Activated naive CD4-positive, alpha-beta T cell treated with anti-CD3 and anti-CD28 coated beads, Interleukin-2, amount 10 ng/mL, durations not matched to agents 7 days and 5 days (primary cell): Measurements from ENCODE around the gene AKT2.

Source experiments
- CTCF ChIA-PET: fragments of 350-600 bp; sonication (Branson Sonifier 250); formaldehyde crosslinking; loops from one replicate; lab custom pipeline; 2021; ENCODE audit warnings: antibody characterized with exemption; lab: Charles Lee
- DNase-seq: peaks from one replicate; pipeline ENCODE4 v3.0.0-alpha.2; 2020
- H3K27ac Mint-ChIP-seq: one replicate; pipeline ENCODE4 v1.8.0; 2021; ENCODE audit warnings: mild to moderate bottlenecking, moderate library complexity, mixed read lengths
- H3K27me3 Mint-ChIP-seq: one replicate; pipeline ENCODE4 v1.8.0; 2021; ENCODE audit warnings: mild to moderate bottlenecking, mixed read lengths
- H3K36me3 Mint-ChIP-seq: one replicate; pipeline ENCODE4 v1.8.0; 2021; ENCODE audit warnings: mixed read lengths
- H3K4me1 Mint-ChIP-seq: one replicate; pipeline ENCODE4 v1.8.0; 2021; ENCODE audit warnings: mixed read lengths
- H3K4me3 Mint-ChIP-seq: one replicate; pipeline ENCODE4 v1.8.0; 2021; ENCODE audit warnings: mild to moderate bottlenecking, moderate library complexity, mixed read lengths
- H3K9me3 Mint-ChIP-seq: one replicate; pipeline ENCODE4 v1.8.0; 2021; ENCODE audit warnings: mixed read lengths

Gene AKT2

GRCh38 chr19:40246292-40247073, 38.7 kb downstream of the AKT2 start:
- H3K27ac Mint-ChIP-seq, result no peak overlapping the region
- no peak overlapping the region for H3K4me3 Mint-ChIP-seq
- H3K27me3 Mint-ChIP-seq, result no peaks in the 10 kb centered on the region
- no peaks in the 10 kb centered on the region for H3K4me1 Mint-ChIP-seq
- peaks cover 4% of the 10 kb centered on the region for H3K36me3 Mint-ChIP-seq
- CTCF ChIA-PET, result no interaction called here
- no peaks in the 10 kb centered on the region for H3K9me3 Mint-ChIP-seq
- DNase-seq, result no peak

- CTCF ChIA-PET, result no interaction called here
These were observed 39.5 kb downstream of the AKT2 start for GRCh38 chr19:40245506-40246128.

GRCh38 chr19:40244579-40245317, 40.4 kb downstream of the AKT2 start:
- peaks cover 5% of the 10 kb centered on the region for H3K36me3 Mint-ChIP-seq
- CTCF ChIA-PET, result no interaction called here
- no peaks in the 10 kb centered on the region for H3K9me3 Mint-ChIP-seq
- DNase-seq, result no peak
- H3K4me1 Mint-ChIP-seq, result no peaks in the 10 kb centered on the region
- H3K27me3 Mint-ChIP-seq, result no peaks in the 10 kb centered on the region
- no peak overlapping the region for H3K27ac Mint-ChIP-seq
- H3K4me3 Mint-ChIP-seq, result no peak overlapping the region

More at GRCh38 chr19:40245506-40246128, 39.5 kb downstream of the AKT2 start:
- H3K27me3 Mint-ChIP-seq, result no peaks in the 10 kb centered on the region
- no peak overlapping the region for H3K27ac Mint-ChIP-seq
- DNase-seq, result no peak
- H3K9me3 Mint-ChIP-seq, result no peaks in the 10 kb centered on the region
- H3K4me3 Mint-ChIP-seq, result no peak overlapping the region
- H3K4me1 Mint-ChIP-seq, result no peaks in the 10 kb centered on the region
- peaks cover 7% of the 10 kb centered on the region for H3K36me3 Mint-ChIP-seq

- H3K4me3 Mint-ChIP-seq, result no peak overlapping the region
- CTCF ChIA-PET, result interaction anchor here (1.6 kb wide), 1 partner anchor 62 kb away, joined by 4 read pairs; no protein-coding TSS in a partner anchor
- H3K9me3 Mint-ChIP-seq, result no peaks in the 10 kb centered on the region
- no peaks in the 10 kb centered on the region for H3K27me3 Mint-ChIP-seq
- H3K4me1 Mint-ChIP-seq, result no peaks in the 10 kb centered on the region
- DNase-seq, result no peak
- no peak overlapping the region for H3K27ac Mint-ChIP-seq
- H3K36me3 Mint-ChIP-seq, result peaks cover 10% of the 10 kb centered on the region
These were observed 42.0 kb downstream of the AKT2 start for GRCh38 chr19:40243181-40243580.

- no peak overlapping the region for H3K4me3 Mint-ChIP-seq
- H3K4me1 Mint-ChIP-seq, result no peaks in the 10 kb centered on the region
- H3K27ac Mint-ChIP-seq, result no peak overlapping the region
- H3K36me3 Mint-ChIP-seq, result peaks cover 12% of the 10 kb centered on the region
- H3K9me3 Mint-ChIP-seq, result no peaks in the 10 kb centered on the region
- H3K27me3 Mint-ChIP-seq, result no peaks in the 10 kb centered on the region
- CTCF ChIA-PET, result interaction anchor here (1.6 kb wide), 1 partner anchor 63 kb away, joined by 4 read pairs; no protein-coding TSS in a partner anchor
- DNase-seq, result no peak
These were observed 42.7 kb downstream of the AKT2 start for GRCh38 chr19:40242480-40242879.

DNA sequence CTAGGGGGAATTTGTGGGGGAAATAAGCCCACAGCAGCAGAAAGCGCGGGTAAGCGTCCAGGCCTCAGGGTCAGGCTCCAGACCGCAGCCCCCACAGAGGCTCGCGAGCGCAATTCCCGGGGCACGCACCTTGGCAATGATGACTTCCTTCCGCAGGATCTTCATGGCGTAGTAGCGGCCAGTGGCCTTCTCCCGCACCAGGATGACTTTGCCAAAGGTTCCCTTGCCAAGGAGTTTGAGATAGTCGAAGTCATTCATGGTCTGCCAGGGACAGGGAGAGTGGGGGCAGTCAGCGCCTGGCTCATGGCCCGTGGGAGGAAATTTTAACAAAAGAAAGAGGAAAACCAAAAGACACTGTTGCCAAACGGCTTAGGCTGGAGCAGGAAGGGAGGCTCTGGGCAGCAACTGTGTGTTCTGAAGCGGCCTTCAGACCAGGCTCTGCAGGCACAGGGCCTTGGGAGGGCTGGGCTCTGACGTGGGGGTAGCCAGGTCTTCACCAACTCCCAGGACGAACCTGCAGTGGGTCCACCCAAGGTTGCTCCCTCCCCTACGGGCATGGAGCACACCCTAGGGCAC, 43.2 kb downstream of the AKT2 start:
- peaks cover 15% of the 10 kb centered on the region for H3K36me3 Mint-ChIP-seq
- no peak for DNase-seq
- CTCF ChIA-PET, result no interaction called here

GRCh38 chr19:40241125-40241808, 43.9 kb downstream of the AKT2 start:
- CTCF ChIA-PET, result no interaction called here
- no peaks in the 10 kb centered on the region for H3K9me3 Mint-ChIP-seq
- no peak for DNase-seq
- no peak overlapping the region for H3K27ac Mint-ChIP-seq
- H3K4me3 Mint-ChIP-seq, result no peak overlapping the region
- no peaks in the 10 kb centered on the region for H3K27me3 Mint-ChIP-seq
- H3K36me3 Mint-ChIP-seq, result peaks cover 19% of the 10 kb centered on the region
- no peaks in the 10 kb centered on the region for H3K4me1 Mint-ChIP-seq

More for the DNA sequence above, 43.2 kb downstream of the AKT2 start:
- Mint-ChIP-seq H3K9me3 (no peaks in the 10 kb centered on the region), H3K4me3 (no peak overlapping the region), H3K4me1 (no peaks in the 10 kb centered on the region), H3K27ac (no peak overlapping the region), H3K27me3 (no peaks in the 10 kb centered on the region)

DNA sequence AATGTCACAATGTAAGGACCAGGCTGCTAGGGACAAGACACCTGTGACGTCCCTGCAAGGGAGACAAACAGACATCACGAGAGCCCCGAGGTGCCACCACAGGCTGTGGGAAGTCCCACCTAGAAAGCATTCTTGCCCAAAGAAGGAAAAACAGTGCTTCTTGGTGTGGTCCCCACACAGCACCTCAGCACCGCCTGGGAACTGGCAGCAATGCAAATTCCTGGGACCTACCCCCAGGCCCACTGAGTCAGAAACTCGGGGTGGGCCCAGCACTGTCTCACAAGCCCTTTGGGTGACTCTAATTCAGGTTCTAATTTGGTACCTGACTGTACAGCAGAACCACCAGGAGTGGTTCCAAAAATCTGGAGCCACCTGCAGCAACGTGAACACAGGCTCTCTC, 44.8 kb downstream of the AKT2 start:
- Mint-ChIP-seq H3K4me1 (no peaks in the 10 kb centered on the region), H3K27ac (no peak overlapping the region), H3K9me3 (no peaks in the 10 kb centered on the region), H3K4me3 (no peak overlapping the region), H3K36me3 (peaks cover 19% of the 10 kb centered on the region), H3K27me3 (no peaks in the 10 kb centered on the region)
- DNase-seq, result no peak
- CTCF ChIA-PET, result interaction anchor here (0.6 kb wide), 1 partner anchor 21 kb away, joined by 3 read pairs; no protein-coding TSS in a partner anchor

DNA sequence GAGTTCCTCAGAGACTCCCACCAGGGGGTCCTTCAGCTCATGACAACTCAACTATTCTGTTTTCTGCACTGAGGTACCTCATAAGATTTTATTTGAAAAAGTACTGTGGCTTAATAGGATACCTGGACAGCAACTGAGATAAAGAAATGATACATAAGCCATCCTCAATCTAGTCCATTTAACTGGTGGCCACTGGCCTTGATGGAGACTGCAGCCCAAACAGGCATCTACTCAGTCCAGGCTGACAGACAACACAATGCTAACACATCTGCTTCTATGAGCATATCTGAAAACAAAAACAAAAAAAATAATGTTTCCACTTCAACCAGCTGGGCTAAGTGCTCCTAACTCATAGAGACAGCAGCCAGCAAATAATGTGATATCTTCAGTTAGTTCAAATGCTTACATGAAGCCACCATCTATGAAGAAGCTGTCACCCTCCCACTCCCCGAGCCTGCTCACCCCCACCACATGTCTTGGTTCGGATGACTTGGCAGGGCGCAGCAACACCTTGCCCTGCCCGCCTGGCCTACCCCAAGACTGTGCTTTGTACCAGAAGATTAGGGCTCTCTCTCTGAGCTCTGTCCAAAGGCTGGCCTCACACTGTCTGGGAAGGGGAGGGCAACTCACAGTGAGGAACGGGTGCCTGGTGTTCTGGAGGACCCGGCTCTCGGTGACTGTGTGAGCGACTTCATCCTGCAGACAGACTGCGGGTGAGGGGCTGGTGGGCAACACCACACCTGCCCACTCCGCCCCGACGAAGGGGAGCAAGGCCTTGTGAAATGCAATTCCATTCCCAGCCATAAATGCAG, 45.5 kb downstream of the AKT2 start:
- no peak for DNase-seq
- Mint-ChIP-seq H3K4me3 (no peak overlapping the region), H3K9me3 (no peaks in the 10 kb centered on the region), H3K27ac (no peak overlapping the region), H3K4me1 (no peaks in the 10 kb centered on the region), H3K36me3 (peaks cover 24% of the 10 kb centered on the region), H3K27me3 (no peaks in the 10 kb centered on the region)
- CTCF ChIA-PET, result interaction anchor here (0.6 kb wide), 1 partner anchor 21 kb away, joined by 3 read pairs; no protein-coding TSS in a partner anchor

GRCh38 chr19:40238775-40239174, 46.4 kb downstream of the AKT2 start:
- Mint-ChIP-seq H3K27ac (no peak overlapping the region), H3K4me3 (no peak overlapping the region), H3K9me3 (no peaks in the 10 kb centered on the region), H3K36me3 (peaks cover 27% of the 10 kb centered on the region), H3K27me3 (no peaks in the 10 kb centered on the region), H3K4me1 (no peaks in the 10 kb centered on the region)
- DNase-seq, result no peak
- CTCF ChIA-PET, result no interaction called here

DNA sequence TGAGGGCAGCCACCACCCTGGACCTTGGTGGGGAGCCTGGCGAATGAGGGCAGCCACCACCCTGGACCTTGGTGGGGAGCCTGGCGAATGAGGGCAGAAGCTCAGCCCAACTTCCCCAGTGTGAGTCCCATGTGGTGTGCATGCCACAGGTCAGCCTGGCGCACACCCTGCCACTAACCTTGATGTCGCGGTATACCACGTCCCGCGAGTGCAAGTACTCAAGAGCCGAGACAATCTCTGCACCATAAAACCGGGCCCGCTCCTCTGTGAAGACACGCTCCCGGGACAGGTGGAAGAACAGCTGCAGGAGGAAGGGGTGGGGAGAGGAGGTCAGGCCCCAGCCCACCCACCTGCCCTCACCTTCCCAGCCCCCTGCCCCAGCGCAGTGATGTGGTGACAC, 47.4 kb downstream of the AKT2 start:
- DNase-seq, result no peak
- Mint-ChIP-seq H3K9me3 (no peaks in the 10 kb centered on the region), H3K4me3 (no peak overlapping the region), H3K4me1 (no peaks in the 10 kb centered on the region), H3K27me3 (no peaks in the 10 kb centered on the region), H3K36me3 (peaks cover 27% of the 10 kb centered on the region), H3K27ac (no peak overlapping the region)
- CTCF ChIA-PET, result no interaction called here

- no peak for DNase-seq
- H3K4me3 Mint-ChIP-seq, result no peak overlapping the region
- no peaks in the 10 kb centered on the region for H3K9me3 Mint-ChIP-seq
- H3K27me3 Mint-ChIP-seq, result no peaks in the 10 kb centered on the region
- no peaks in the 10 kb centered on the region for H3K4me1 Mint-ChIP-seq
- peaks cover 27% of the 10 kb centered on the region for H3K36me3 Mint-ChIP-seq
- CTCF ChIA-PET, result no interaction called here
- H3K27ac Mint-ChIP-seq, result no peak overlapping the region
These were observed 48.8 kb downstream of the AKT2 start for GRCh38 chr19:40236366-40236765.

GRCh38 chr19:40236026-40236355, 49.2 kb downstream of the AKT2 start:
- no peaks in the 10 kb centered on the region for H3K27me3 Mint-ChIP-seq
- H3K4me3 Mint-ChIP-seq, result no peak overlapping the region
- CTCF ChIA-PET, result no interaction called here
- DNase-seq, result no peak
- H3K36me3 Mint-ChIP-seq, result peaks cover 24% of the 10 kb centered on the region
- H3K4me1 Mint-ChIP-seq, result no peaks in the 10 kb centered on the region
- H3K27ac Mint-ChIP-seq, result no peak overlapping the region
- no peaks in the 10 kb centered on the region for H3K9me3 Mint-ChIP-seq
